ENCODE data around the gene SSH2. TPM values are rescaled to one million over a fixed set of nuclear protein-coding genes. Genes with fewer than 3 reads are reported as not detected.

SSH2 gene
- polyA plus RNA-seq, 3 donors: 31.9 to 66.6 (median 54.0) TPM

DNA sequence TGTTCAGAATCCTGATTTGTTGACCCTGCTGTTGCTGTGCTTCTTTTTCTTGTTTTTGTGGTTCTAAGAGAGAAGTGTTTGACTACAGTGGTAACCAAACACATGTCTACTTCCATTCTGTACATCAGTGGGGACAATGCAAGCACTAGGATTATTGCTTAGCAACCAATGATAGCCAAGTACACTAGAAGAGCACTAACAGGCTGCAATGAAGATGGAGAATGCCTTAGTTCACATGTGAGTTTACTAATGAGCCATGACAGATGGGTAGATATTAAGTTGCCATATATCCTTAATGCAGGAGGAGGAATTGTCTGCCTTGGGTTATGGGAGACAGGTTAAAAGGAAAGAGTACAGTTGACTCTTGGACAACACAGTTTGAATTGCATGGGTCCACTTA is 19.7 kb upstream of the SSH2 start:
- Histone ChIP-seq H3K79me2 (ENCODE audit: insufficient read depth, low read length) (no peaks in the 10 kb centered on the region), H4K20me1 (ENCODE audit: insufficient read depth, low read length) (no peaks in the 10 kb centered on the region), H3K4me1 (ENCODE audit: control insufficient read depth in 1 of 2, insufficient read depth in 2 of 2, low read length in 2 of 2) (peaks cover 23 to 29% of the 10 kb centered on the region in 2 donors), H3K4me3 (replicated peaks in 1 of 3; ENCODE audit: low read depth in 2 of 3, low read length in 3 of 3) (no peak overlapping the region), H3K36me3 (replicated peaks in 1 of 2; ENCODE audit: control insufficient read depth in 1 of 2, insufficient read depth in 2 of 2, low read length in 2 of 2) (no peaks in the 10 kb centered on the region), H3K4me2 (replicated peaks; ENCODE audit: extremely low read depth, low read length, poor library complexity, severe bottlenecking) (no peak overlapping the region), H2AFZ (ENCODE audit: insufficient read depth, low read depth, low read length, poor library complexity, severe bottlenecking) (peak overlapping the region; percentile 11), H3K9ac (ENCODE audit: insufficient read depth, low read length, poor library complexity, severe bottlenecking) (no peak overlapping the region), H3K9me3 (replicated peaks in 1 of 2; ENCODE audit: control insufficient read depth in 1 of 2, insufficient read depth in 1 of 2, low read length in 2 of 2) (peaks cover 8 to 15% of the 10 kb centered on the region in 2 donors), H3K27me3 (ENCODE audit: control insufficient read depth in 2 of 2, insufficient read depth in 2 of 2, low read length in 2 of 2) (no peaks in the 10 kb centered on the region), H3K27ac (ENCODE audit: low read depth in 1 of 2, low read length in 2 of 2) (peak overlapping the region in 1 of 2 donors; percentile 73)
- DNase-seq: no peak
- peak overlapping the region in 4 of 7 donors; percentile 28 to 66 (median 56) for H3K27ac Mint-ChIP-seq
- peaks cover 10 to 21% (median 14%) of the 10 kb centered on the region in 7 donors for H3K9me3 Mint-ChIP-seq
- H3K4me1 Mint-ChIP-seq: peaks cover 32% of the 10 kb centered on the region
- intact Hi-C loops (cut with micrococcal nuclease): no loop called here
- no peaks in the 10 kb centered on the region for H3K27me3 Mint-ChIP-seq (ENCODE audit: low read depth in 3 of 3)
- peaks cover 5 to 7% of the 10 kb centered on the region in 2 donors for H3K36me3 Mint-ChIP-seq
- no peak overlapping the region for H3K4me3 Mint-ChIP-seq
- TF ChIP-seq, protein P1, sequence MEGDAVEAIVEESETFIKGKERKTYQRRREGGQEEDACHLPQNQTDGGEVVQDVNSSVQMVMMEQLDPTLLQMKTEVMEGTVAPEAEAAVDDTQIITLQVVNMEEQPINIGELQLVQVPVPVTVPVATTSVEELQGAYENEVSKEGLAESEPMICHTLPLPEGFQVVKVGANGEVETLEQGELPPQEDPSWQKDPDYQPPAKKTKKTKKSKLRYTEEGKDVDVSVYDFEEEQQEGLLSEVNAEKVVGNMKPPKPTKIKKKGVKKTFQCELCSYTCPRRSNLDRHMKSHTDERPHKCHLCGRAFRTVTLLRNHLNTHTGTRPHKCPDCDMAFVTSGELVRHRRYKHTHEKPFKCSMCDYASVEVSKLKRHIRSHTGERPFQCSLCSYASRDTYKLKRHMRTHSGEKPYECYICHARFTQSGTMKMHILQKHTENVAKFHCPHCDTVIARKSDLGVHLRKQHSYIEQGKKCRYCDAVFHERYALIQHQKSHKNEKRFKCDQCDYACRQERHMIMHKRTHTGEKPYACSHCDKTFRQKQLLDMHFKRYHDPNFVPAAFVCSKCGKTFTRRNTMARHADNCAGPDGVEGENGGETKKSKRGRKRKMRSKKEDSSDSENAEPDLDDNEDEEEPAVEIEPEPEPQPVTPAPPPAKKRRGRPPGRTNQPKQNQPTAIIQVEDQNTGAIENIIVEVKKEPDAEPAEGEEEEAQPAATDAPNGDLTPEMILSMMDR (IDR thresholded peaks at IDR 0.05): no peak

- intact Hi-C loops (cut with micrococcal nuclease): no loop called here
- H3K27me3 ChIP-seq (ENCODE audit: control insufficient read depth in 2 of 2, insufficient read depth in 2 of 2, low read length in 2 of 2): no peaks in the 10 kb centered on the region
- H3K27me3 Mint-ChIP-seq (ENCODE audit: low read depth in 3 of 3): no peaks in the 10 kb centered on the region
- H3K4me1 Mint-ChIP-seq: peaks cover 32% of the 10 kb centered on the region
- H3K9me3 Mint-ChIP-seq: peaks cover 3 to 11% (median 4%) of the 10 kb centered on the region in 7 donors
- H3K4me3 ChIP-seq (replicated peaks in 1 of 3; ENCODE audit: low read depth in 2 of 3, low read length in 3 of 3): peak overlapping the region in 1 of 3 experiments; percentile 1
- H3K9ac ChIP-seq (ENCODE audit: insufficient read depth, low read length, poor library complexity, severe bottlenecking): no peak overlapping the region
- H3K27ac ChIP-seq (ENCODE audit: low read depth in 1 of 2, low read length in 2 of 2): peak overlapping the region in 1 of 2 donors; percentile 73
- H3K9me3 ChIP-seq (replicated peaks in 1 of 2; ENCODE audit: control insufficient read depth in 1 of 2, insufficient read depth in 1 of 2, low read length in 2 of 2): peaks cover 0 to 5% of the 10 kb centered on the region in 2 donors
- peak overlapping the region in 1 of 2 donors; percentile 35 for H3K4me3 Mint-ChIP-seq
- H3K36me3 Mint-ChIP-seq: peaks cover 0 to 3% of the 10 kb centered on the region in 2 donors
- peak overlapping the region; percentile 41 for H3K4me2 ChIP-seq (replicated peaks; ENCODE audit: extremely low read depth, low read length, poor library complexity, severe bottlenecking)
- no peaks in the 10 kb centered on the region for H3K79me2 ChIP-seq (ENCODE audit: insufficient read depth, low read length)
- DNase-seq: peak; percentile 39 to 53 (median 40)
- H4K20me1 ChIP-seq (ENCODE audit: insufficient read depth, low read length): no peaks in the 10 kb centered on the region
- TF ChIP-seq, protein P1 (IDR thresholded peaks at IDR 0.05): no peak
- H3K36me3 ChIP-seq (replicated peaks in 1 of 2; ENCODE audit: control insufficient read depth in 1 of 2, insufficient read depth in 2 of 2, low read length in 2 of 2): no peaks in the 10 kb centered on the region
- H3K27ac Mint-ChIP-seq: peak overlapping the region; percentile 63 to 86 (median 75)
- peaks cover 23 to 29% of the 10 kb centered on the region in 2 donors for H3K4me1 ChIP-seq (ENCODE audit: control insufficient read depth in 1 of 2, insufficient read depth in 2 of 2, low read length in 2 of 2)
- peak overlapping the region; percentile 37 for H2AFZ ChIP-seq (ENCODE audit: insufficient read depth, low read depth, low read length, poor library complexity, severe bottlenecking)
- no CpG with 5 or more reads among the region's 3 CpGs for WGBS (ENCODE audit: insufficient coverage)
Measured at GRCh38 chr17:29948448-29949215, 18.6 kb upstream of the SSH2 start.
